DMS114 treated with DMSO at 0.1 percent for 48 hours (cell line): ENCODE results near the gene SPEM2.

Source experiments
- DNase-seq: peaks from one replicate; lab custom pipeline; 2025; ENCODE audit not compliant: unreplicated experiment; lab: John Stamatoyannopoulos, UW

The SPEM2 gene

DNA sequence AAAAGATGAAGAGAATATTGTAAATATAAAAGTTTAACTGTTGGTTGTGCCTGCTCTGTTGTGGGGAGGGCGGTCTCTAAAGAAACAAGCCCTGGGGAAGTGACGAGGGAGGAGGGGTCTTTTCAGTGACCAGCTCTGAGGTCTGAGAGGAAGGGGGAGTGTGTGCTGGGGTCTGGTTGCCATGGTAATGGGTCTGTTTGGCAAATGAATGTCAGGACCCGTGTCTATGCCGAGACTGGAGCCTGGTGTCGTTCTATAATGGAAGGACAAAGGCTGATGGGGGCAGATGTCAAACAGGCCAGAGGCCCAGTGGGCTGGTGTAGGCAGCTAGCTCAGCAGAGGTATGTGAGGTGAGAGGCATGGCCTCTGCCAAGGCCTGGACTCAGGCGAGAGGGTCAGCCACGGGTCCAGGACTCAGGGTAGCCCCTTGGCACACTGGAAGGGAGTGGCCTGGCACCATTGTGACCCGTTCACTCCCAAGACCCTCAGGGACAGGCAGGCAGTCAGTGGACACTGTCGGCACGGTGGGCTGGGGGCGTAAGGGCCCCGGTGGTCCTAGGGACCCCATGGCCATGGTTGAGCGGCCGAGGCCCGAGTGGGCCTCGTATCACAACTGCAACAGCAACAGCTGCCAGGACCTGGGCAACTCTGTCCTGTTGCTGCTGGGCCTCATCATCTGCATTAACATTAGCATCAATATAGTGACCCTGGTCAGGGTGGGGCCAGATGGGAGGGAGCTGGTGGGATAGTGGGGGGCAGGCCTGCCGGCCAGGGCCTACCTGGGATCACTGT is 5.4 kb upstream of the SPEM2 start, which contains the start of gene SPEM1:
Gene SPEM1 (plus strand): TSS at position 506 of the 792 bp plus-strand sequence. CDS start 61 bp downstream, at position 567.
- DNase-seq = no peak

- no peak for DNase-seq
Observed at GRCh38 chr17:7421186-7421585, 4.2 kb upstream of the SPEM2 start.

- DNase-seq = no peak
Observed at GRCh38 chr17:7423679-7424078, 1.7 kb upstream of the SPEM2 start.

DNA sequence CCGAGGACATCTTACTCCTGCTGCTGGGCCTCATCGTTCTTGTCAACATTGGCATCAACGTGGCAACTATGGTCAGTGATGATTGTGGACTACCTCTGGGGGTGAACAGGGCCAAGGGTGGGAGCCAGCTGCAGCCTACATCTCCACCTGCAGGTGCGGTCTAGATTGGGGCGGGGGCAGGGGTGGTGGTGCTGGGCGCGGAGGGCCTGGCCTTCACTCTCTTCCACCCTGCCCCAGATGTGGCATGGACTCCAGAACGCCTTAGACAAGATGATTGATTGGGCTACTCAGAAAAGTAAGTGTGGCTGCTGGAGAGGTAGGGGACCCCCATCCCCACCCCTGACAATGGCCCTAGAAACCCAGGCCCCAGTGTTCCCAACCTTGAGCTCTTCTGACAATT is 340 bp downstream of the SPEM2 start:
- DNase-seq = no peak

DNA sequence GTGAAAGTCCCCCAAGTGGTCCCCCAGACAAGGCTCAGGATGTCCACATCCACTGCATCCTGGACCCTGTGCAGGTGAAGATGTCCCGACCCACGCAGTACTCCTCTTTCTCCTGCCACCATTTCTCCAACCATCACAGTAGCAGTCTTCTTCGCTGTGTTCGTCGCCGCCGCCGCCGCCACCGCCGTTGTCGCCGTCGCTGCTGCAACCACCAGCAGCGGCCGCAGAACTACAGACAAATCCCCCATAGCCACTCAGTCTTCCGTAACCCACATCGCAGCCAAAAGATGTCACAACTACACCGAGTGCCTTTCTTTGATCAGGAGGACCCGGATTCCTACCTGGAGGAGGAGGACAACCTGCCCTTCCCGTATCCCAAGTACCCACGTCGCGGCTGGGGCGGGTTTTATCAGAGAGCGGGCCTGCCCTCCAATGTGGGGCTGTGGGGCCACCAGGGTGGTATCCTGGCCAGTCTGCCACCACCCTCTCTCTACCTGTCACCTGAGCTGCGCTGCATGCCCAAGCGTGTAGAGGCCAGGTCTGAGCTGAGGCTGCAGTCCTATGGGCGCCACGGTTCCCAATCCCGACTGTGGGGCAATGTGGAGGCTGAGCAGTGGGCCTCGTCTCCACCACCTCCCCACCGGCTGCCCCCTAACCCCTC is 917 bp downstream of the SPEM2 start:
- DNase-seq = no peak

GRCh38 chr17:7426896-7427489 is 1.6 kb downstream of the SPEM2 start:
- DNase-seq = no peak

GRCh38 chr17:7427549-7427948 is 2.1 kb downstream of the SPEM2 start:
- no peak for DNase-seq

DNA sequence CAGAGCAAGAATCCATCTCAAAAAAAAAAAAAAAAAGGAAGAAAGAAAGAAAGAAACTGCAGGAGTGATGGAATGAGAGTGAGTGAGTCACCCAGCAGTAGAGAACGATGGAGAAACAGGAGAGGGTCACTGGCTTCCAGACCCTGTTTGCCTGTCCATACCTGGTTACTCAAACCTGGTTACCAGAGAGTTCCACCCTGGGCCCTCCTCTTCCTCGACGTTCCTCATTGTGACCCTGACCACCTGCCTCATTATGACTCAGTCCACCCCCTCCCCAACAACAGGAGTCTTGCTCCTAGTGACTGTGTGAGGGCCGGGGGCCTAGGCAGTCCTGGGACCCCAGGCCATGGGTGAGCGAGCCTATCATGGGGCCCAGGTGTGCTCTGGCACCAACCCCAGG is 3.1 kb downstream of the SPEM2 start, which contains the start of gene SPEM3:
Gene SPEM3 (plus strand): TSS at position 301 of the 400 bp plus-strand sequence. CDS start 46 bp downstream, at position 347.
- DNase-seq = no peak

GRCh38 chr17:7429722-7430121 is 4.3 kb downstream of the SPEM2 start:
- no peak for DNase-seq

DNA sequence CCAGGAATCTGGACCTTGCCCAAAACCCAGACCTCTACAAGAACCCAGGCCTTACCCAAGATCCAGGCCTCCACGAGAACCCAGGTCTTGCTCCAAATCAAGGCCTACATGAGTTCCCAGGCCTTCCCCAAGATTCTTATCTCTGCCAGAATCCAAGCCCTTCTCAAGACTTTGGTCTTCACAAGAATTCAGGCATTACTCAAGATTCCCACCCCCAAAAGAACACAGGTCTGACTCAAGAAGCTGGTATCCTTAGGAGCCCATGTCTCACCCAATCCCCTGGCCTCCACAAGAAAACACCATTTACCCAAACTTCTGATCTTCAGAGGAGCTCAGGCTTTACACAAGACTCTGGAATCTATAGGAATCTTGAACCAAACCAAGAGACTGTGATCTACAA is 5.8 kb downstream of the SPEM2 start:
- no peak for DNase-seq

DNA sequence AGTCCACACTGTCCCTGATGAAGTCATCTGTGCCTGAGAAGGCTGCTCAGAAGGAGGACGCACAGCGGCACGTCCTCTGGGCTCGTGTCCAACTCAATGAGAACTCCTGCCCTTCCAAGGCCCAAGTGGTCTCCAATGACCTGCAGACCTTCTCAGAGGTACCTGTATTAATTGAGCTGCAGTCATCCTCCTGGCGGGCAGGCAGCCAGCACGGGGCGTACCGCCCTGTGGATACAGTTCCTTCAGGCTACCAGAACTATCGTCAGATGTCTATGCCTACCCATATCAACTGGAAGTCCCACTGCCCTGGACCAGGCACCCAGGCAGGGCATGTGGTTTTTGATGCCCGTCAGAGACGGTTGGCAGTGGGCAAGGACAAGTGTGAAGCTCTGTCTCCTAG is 6.9 kb downstream of the SPEM2 start:
- no peak for DNase-seq

GRCh38 chr17:7435676-7436555 is 10.5 kb downstream of the SPEM2 start:
- DNase-seq = no peak

GRCh38 chr17:7436556-7437368 is 11.3 kb downstream of the SPEM2 start:
- peak; percentile 36 for DNase-seq

- no peak for DNase-seq
Observed at GRCh38 chr17:7437369-7437863, 12.0 kb downstream of the SPEM2 start.

GRCh38 chr17:7437950-7438614 is 12.7 kb downstream of the SPEM2 start:
- DNase-seq = peak; percentile 76

DNA sequence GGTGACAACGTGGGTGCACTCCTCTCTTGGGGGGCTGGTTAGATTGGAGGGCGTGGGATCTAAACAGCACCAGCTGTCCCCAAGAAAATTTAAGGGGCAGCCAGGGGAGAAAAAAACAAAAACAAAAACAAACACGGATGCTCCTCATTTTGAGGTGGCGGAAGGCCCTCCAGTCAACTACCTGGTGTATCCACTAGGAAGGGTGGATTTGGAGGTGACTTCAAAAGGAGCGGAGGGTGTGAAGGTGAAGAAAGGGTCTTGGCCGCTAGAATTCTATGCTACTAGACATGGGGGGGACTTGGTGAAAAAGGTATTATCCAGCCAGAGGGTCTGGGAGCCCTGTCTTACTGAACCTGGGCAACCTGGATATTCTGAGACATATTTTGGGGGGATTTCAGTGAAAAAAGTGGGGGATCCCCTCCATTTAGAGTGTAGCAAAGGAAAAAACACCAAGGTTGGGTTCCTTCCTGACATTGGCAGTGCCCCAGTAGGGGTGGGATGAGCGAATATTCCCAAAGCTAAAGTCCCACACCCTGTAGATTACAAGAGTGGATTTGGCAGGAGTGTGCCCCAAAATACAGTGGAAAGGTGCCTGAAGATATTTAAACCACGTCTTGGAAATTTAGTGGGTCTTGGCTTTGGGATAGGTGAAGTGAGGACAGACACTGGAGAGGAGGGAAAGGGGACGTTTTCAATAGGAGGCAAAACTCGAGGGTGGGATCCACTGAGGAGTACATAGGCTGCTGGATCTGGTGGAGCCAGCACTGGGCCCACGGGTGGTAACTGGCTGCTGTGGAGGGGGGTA is 13.4 kb downstream of the SPEM2 start:
- DNase-seq = no peak

DNA sequence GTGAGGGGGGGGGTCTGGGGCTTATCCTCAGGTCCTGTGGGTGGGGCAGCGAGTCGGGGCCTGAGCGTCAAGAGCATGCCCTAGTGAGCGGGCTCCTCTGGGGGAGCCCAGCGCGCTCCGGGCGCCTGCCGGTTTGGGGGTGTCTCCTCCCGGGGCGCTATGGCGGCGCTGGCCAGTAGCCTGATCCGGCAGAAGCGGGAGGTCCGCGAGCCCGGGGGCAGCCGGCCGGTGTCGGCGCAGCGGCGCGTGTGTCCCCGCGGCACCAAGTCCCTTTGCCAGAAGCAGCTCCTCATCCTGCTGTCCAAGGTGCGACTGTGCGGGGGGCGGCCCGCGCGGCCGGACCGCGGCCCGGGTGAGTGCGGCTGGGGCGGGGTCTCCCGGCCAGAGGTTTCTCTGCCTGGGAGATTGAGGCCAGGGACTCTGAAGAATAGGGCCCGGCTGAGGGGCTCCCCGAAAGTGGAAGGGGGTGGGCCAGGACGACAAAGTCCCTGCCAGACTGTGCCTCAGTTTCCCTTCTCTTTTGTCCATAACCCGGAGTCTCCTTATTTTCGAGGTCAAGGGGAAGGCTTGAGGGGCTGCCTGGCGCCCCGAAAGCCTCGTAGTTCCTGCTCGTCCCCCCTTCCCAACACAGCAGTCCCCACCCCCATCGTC is 14.2 kb downstream of the SPEM2 start, which contains the start of gene FGF11:
Gene FGF11 (plus strand): TSS at position 51 of the 651 bp plus-strand sequence. CDS start 109 bp downstream, at position 160.
- no peak for DNase-seq
